HL-60/S4 treated with phorbol 12-myristate 13-acetate at 8.2 ng/mL for 4 days and 3 days (cell line): ENCODE results near the gene PDE2A.

ENCODE experiments used
- in situ Hi-C: fragments of 300-500 bp; cut with MboI; formaldehyde crosslinking; loops from 2 replicates; pipeline ENCODE4 v1.15.0; 2022; ENCODE audit warnings: low sequenced_read_pairs

The PDE2A gene

DNA sequence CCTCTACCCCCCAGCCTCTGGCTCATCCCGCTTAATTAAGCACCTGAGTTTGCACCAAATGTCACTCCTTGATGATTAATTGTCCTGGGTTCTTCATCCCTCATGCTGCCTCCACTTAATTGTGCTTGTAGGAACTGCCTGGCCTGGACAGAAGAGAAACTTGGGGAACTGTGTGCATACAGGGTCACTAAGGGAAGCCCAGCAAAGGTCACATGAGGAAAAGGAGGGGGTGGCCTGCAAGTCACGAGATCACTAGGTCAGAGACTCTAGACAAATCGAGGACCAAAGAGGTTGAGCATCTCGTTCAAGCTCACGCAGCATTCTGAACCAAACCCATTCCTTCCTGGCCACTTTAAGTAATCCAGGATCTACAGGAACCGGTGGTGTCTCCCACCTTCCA, 75.8 kb downstream of the PDE2A start:
- in situ Hi-C loops = no loop called here

DNA sequence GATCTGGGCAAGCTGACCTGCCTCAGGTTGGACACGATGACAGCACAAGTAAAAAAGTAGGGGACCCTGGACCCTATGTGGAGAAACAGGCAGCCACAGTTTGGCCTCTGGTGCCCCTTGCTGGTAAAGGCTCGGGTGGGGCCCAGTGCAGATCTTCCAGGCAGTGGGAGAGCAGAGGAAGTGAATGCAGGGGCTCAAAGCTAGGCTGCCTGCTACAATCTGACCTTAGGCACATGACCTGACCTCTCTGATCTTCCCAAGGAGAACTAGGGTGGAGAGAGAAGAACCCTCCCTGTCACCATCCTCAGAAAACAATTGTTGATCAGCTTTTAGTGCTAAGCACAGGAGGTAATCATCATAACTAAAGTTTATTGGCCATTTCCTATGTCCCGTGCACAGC, 76.5 kb downstream of the PDE2A start:
- in situ Hi-C loops = no loop called here

DNA sequence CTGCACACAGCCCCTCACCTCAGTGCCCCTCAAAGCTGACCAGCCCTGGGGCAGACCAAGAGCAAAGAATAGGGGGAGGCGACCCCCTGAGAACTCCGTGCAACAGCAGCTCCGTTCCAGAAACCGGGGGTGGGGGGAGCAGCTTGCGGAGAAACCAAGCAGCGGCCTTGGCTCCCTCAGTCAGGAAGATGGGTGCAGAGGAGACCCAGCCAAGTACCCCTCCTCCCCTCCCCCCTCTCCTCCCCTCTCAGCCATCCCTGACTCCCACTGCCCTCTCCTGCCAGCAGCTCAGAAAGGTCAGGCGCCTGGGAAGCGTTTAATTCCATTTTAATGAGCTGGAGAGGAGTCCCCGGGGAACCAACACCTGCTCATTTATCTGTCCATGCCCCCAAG, 78.9 kb downstream of the PDE2A start:
- in situ Hi-C loops = no loop called here

DNA sequence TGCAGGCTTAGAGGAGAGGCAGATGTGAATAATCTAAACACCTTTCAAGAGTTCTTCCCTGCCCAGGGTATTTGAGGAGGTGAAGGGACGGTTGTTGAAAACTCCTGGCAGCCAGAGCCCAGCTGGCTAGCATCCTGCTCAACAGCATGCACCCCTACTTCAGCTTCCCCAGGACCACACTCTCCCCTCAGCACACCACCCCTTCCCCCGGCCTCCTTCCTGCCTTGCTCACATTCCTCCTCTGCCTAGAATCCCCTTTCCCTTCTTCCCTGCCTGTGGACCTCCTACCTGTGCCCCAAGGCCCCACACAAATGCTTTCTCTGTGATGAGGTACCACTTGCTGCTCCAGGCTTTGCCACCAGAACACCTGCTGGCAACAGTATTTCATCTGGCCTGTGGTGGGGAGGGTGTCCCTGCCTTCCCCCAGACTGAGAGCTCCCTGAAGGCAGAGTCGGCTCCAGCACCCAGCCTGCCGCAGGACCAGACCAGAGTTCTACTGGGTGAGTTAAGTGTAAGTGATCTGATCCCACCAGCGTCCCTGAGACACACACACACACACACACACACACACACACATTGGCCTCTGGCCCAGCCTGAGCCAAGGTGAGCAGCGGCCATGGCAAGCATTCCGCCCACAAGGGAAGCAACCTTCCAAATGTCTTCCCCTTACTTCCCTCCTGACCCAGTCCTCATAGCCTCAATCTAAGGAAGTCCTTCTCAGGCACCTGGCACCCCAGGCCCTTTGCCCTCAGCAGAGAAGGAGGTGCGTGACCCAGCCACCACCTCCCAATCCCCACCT, 79.5 kb downstream of the PDE2A start:
- in situ Hi-C loops = no loop called here

DNA sequence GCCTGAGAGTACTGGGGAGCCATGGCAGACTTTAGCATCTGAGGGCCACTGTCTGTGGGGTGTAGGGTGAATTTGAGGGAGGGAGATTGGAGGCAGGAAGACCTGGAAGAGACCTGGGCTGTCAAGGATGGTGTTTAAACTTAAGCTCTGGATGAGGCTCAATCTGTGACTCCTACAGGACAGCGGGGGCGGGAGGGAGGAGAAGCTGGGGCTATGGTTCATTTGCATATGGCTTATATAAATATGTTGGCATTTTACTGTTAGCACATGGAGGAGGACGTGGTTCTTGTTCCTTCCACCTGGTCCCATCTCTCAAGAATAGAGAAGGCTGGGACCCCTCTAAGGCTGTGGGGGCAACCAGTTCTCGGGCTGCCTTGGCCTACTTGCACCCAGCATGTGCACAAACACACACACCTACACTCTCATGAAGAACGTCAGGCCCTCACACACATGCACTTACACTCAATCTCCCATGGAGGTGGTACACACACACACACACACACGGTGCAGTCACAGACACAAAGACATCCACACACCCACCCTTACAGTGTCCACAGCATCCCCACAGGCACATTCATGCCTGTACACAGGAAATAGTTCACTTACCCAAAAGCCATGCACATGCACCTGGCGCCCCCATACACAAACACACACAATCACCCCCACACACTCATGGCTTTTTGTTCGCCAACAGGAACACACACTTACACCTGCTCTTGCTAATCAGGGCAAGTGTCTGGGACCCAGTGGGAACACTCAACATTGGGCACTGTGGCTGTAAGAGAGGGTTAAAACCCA, 81.3 kb downstream of the PDE2A start:
- in situ Hi-C loops = no loop called here

DNA sequence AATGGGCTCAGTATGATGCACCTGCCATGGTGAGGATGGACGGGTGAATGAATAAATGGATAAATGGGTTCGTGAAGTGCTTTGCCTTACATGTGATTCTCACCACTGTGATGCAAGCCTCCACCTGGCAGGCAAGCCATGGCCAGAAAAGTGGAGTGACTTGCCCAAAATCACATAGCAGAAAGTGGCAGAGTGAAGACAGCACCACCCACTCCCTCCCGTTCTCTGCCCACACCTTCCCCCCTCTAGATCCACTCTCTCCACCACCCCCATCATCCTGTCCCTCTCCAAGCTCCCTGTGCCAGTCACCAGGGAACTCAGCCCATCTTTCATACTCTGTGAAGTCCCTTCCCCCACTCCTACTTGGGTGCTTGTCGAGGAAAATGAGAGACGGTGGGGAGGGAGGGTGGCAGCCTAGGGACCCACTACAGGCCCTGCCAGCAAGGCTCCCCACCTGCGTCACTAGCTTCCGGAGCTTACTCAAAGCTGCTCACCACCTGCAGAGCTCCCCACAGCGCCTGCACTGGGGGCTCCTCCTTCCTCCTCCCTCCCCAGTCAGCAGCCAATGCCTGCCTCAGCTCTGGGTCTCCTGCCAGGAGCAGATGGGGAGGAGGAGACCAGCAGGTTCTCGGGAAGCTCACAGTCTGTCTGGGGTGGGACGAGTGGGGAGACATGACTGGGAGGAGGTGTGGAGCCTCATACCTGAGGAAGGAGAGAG, 82.3 kb downstream of the PDE2A start:
- in situ Hi-C loops = no loop called here

DNA sequence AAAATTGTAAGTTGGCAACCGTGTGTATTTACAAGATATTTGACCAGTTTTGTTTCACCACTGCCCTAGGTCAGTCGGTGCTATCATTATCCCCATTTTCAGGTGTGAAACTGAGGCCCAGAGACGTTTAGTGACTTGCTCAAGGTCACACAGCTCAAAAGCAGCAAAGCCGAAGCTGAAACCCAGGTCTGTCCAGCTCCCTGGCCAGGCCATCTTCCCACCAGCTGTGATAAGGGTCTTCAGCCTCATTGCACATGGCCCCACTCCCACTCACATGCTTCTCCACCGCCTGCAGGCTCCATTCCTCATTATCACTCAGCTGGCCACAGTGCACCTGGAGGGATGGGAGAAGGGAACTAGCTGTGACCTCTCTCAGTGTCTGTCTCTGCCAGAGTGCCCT, 83.2 kb downstream of the PDE2A start:
- in situ Hi-C loops = no loop called here

DNA sequence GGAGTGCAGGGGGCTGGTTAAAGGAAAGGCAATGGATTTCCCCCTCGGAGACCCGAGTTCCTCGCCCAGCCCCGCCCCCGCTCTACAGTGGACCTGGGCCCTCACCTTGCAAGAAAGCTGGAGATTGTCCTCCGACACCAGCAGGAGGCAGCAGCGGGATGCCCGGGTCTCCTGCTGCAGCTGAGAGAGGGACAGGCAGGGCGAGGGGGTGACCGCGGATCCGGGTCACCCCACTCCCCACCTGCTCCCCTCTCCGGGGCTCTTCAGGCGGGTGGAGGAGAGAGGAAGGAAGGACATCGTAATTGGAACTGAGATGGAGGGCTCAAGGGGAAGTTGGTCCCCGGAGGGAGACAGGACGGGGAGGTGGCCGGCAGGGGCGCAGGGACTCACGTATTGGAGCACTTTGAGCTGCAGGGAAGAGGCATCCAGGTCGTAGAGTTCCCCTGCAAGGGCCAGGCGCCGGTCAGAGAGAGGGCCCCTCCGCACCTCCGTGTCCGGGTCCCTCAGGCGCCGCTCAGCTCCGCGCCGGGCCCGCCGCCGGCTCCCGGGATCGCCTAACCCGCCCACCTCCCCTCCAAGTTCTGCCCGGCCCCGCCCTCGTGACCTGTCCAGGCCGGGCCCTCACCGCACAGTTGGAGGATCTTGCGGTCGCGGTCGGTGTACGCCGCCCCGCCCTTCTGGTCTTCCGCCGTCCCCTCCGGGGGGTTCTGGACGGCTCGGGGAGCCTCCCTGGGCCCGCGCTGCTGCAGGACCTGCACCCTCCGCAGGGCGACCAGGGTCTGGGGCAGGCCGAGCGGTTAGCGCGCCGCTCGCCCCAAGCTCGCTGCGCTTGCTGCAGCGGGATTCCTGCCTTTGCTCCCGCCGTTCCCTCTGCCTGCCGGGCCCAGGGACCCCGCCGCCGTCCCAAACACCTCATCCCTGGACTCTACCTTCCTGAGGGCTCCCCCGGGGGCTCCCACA, 84.1 kb downstream of the PDE2A start:
- in situ Hi-C loops = loop anchor here (5.0 to 10.0 kb wide), 2 partner anchors 57 to 85 kb away; partner anchors contain the start of gene PDE2A

DNA sequence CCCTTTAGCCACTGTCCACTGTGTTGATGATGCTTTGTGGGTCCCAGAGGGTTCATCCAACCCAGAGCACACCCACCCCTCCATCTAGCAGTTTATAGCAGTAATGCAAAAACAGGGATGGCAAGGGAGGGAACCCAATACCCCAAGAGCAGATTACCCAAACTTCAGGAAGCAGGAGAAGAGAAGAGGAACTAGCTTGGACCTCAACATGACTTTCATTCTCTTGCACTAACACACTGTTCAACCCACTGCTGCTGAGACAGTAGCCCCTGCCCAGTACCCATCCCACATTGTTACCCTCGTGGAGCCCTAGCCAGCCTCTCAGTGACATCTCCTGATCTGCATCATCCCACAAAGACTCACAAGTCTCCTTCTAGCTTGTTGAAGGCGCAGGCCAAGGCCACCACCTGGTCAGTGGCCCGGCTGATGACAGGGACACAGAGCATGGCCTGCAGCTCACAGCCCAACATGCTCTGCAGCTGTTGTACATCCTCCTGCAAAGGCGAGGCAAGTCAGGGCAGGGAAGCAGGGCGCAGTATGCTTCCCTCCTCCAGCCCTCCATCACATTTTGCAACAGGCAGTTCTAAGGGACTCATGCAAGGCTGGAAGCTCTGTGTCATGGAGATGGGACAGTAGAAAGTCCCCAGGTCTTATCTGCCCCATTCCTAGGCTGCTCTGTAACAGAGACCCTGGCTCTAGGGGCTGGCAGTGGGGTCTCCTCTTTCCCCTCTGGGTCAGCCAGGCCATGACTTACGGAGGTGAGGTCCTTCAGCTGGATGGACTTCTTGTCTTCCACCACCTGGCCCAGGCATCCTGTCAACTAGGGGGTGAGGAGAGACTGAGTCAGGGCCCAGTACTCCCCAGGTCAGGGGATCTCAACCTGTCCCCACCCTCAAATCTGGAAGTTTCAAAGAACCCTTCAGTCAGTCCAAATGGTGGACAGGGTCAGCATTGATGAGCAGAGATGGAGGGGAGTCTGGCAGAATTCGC, 85.5 kb downstream of the PDE2A start:
- in situ Hi-C loops = loop anchor here (5.0 to 10.0 kb wide), 2 partner anchors 59 to 86 kb away; partner anchors contain the start of gene PDE2A

DNA sequence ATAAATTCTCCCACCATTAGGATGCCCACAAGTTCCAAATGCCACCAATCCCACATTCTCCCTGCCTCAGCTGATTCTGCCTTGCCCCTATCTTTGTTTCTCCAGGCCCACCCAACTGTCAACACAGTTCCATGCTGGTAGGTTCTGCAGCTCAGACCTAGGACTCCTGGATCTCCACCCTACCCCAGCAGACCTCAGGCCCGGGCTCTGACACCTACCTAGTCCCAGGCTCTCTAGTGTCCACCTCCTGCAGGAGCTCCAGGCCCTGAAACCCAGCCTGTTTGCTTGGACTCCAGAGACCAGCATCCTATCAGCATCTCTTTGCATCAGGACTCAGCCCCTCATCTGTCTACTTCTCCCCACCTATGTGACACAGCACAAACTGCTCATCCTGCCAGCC, 86.5 kb downstream of the PDE2A start:
- in situ Hi-C loops = loop anchor here (5.0 to 10.0 kb wide), 2 partner anchors 60 to 87 kb away; partner anchors contain the start of gene PDE2A

DNA sequence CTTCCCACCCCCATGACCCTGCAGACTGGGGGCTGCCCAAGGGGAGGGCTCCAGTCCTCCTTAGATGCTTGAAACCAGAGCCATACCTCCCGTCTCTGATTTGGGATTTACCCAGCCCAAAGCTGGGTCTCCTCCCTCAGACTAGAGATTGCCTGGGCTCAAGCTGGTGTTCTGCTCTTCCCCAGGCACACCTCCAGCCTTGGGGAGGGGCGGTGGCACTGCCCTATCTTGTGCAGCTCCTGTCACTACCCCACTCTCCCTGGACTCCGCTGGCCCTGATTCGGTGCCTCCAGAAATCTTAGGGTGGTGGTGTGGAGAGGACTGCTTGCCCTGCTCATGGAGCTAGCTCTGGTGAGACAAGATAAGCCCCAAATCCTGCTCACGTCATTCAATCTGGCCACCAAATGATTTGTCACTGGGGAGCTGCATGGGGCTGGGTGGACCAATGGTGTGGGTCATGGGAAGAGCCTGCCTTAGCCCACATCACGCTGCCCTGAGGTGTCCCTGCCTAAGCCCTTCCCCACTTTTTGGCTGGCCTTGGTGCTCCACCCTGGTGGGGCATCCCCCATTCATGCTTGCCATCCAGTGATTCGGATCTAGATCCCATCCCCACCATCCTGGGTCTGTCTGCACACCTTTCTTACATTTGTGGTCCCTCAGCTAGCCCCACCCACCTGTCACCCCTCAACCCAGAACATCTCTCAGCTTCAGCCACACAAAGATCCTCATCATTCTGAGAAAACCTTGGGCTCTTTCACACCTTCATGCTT, 87.7 kb downstream of the PDE2A start:
- in situ Hi-C loops = loop anchor here (5.0 to 10.0 kb wide), 2 partner anchors 61 to 88 kb away; partner anchors contain the start of gene PDE2A

DNA sequence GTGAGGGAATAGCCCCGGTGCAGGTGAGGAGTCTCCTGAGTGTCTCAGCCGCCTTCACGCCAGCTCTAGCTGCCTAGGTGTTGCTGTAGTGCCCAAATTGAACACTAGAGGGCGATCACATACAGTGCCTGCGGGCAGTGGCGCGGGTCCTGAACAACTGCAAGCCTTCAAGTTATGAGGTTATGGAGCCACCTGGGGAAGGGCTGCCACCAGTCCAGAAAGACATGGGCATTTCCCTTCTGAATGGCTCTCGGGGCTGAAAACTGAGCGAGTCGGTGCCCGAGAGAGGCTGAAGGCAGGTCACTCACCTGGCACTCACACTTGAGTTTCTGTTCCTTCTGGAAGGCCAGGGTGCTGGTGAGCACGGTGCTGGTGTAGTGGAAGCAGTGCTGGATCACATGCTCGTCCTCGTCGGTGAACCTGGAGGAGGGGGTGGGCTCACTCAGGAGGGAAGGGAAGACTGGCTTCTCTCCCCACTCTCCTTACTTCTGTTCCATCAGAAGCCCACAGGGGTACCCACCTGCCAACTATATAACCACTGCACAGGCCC, 88.4 kb downstream of the PDE2A start:
- in situ Hi-C loops = loop anchor here (5.0 to 10.0 kb wide), 2 partner anchors 61 to 89 kb away; partner anchors contain the start of gene PDE2A

DNA sequence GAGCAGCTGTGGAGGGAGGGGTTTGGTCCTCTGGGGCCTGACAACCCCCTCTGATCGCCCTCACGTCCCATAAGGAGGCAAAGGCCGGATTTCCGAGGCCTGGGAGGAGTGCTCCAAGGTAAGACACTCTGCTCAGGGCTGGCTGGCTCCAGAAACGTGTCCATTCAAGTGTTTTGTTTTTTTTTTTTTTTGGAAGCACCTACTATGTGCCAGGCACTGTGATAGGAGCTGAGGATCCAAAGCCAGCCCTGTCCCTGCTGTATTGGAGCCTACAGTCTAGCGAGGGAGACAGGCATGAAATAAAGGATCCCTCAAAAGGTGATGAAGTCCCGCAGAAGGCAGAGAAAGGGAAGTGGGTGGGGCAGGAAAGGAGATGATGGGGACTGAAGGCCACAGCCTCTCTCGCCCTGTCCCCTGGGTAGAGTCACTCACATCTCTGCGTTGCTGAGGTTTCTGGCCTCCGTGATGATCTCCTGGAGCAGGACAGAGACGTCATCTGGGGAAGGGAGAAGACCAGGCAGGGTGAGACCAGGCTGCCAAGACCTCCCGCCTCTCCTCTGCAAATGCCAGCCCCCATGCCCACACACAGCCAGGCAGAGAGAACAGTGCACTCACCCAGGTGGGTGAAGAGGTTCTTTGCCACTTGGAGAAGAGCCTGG, 89.2 kb downstream of the PDE2A start:
- in situ Hi-C loops = loop anchor here (5.0 to 10.0 kb wide), 2 partner anchors 62 to 90 kb away; partner anchors contain the start of gene PDE2A

DNA sequence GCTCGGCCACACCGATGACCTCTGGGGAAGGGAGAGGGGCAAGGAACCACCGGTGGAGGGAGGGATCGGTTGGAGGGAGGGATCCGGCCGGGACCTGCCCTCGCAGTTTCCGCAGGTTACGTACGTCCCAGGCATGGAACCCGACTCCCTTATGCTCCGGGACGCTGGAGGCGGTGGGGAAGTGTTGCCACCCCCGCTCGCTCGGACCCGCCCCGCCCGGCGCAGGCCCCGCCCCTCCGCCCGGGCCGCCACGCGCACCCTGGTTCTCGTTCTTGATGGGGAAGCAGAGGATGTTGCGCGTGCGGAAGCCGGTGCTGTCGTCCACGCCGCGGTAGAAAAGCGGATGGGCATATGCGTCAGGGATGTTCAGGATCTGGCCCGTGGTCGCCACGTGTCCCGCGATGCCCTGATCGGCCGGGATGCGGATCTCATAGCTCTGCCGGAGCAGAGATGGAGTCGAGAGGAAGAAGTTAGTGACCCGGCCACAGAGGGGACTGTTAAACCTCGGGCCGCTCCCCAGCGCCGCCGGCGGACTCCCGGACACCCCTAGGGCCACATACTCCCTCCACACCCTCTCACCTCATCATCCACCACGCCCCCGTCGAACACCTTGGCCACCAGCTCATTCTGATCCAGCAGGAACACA, 89.8 kb downstream of the PDE2A start:
- in situ Hi-C loops = loop anchor here (10.0 kb wide), 1 partner anchor 90 kb away; the partner anchor contains the start of gene PDE2A

DNA sequence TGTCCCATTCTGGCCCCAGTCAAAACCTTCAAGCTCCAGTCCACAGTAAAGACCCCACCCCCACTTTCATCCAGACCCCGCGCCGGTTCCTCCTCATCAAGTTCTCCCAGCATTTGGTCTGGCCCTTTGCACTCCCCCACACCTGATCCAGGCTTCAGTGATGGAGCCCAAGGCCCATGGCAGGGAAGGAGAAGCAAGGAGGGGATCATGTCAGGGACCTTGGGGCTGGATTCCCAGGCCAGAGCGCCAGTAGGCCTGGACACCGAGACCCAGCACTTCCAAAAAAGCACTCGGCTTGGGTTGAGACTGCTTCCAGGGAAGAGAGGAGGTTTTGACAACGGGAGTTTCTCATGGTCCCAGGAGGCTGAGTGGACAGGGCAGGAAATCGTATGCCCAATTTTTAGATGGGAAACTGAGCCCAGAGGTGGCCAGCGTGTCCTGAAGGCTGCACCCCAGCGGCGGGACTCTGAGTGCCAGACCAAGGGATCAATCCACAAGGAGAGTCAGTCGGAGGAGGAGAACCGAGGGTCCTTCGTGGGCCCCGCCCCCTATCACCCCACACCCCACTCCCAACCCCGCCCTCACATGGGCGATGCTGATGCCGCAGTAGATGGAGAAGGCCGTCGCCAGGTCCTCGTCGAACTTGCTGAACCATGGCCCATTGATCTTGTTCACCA, 90.5 kb downstream of the PDE2A start:
- in situ Hi-C loops = loop anchor here (10.0 kb wide), 1 partner anchor 91 kb away; the partner anchor contains the start of gene PDE2A

DNA sequence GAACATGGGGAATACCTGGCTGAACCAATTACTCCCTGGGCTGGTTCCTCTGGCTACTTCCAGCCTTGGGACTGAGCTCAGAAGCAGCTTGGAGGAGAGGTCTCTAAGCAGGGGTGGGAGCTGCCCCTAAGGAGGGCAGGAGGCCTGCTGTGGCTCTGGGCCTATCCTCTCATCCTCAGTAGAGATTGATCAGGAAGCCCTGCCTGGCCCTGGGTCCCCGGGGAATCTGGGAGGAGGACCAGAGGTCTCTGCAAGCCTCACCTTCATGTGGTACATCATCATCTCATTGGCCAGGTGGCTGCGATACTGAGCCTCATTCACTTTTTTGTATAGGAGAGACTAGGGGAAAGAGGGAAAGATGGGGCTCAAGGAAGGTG, 91.1 kb downstream of the PDE2A start:
- in situ Hi-C loops = loop anchor here (10.0 kb wide), 1 partner anchor 92 kb away; the partner anchor contains the start of gene PDE2A
